Measurements from ENCODE around the gene SETD4.

The SETD4 gene

DNA sequence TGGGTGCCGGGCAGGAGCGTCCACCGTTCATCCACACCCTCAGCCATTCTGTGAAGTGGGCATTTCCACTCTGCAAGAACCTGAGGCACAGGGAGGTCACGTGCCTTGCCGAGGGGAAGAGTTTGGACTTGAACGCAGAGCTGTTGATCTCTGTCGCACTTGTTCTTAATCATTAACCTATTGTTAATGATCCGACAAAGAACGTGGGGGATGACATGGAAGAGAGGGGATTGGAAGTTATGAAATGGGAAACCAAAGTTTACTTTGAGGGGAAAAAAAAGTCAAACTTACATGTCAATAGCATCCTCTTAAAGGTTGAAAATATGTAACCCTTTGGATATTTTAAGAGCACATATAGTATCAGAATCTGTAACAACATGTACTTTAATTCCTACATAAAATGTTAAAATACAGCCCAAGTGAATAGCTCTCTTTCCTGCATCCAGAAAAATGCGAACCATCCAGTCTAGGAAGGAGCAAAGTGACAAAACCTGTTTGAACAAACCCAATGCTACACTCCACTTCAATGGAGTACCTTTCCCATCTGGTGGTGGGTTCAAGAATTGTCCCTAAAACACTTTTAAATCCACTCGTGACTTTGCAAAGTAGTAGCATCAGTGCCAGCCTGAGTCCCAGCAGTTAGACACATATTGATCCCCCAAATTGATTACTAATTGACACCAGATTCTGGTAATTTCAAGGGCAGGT is 75.5 kb downstream of the SETD4 start:
- TF ChIP-seq ZBTB7A (IDR thresholded peaks at IDR 0.05; ENCODE audit: low read depth) (no peak), TCF12 (IDR thresholded peaks at IDR 0.05; ENCODE audit: low read depth) (no peak), EP300 (IDR thresholded peaks at IDR 0.05; ENCODE audit: borderline replicate concordance) (no peak), CREB1 (IDR thresholded peaks at IDR 0.05; ENCODE audit: low read depth) (no peak), NFIC (IDR thresholded peaks at IDR 0.05) (no peak), FOXM1 (IDR thresholded peaks at IDR 0.05; ENCODE audit: borderline replicate concordance, low read depth) (no peak), TAF1 (IDR thresholded peaks at IDR 0.05; ENCODE audit: low read depth) (no peak)
- TF ChIP-seq, protein P1, sequence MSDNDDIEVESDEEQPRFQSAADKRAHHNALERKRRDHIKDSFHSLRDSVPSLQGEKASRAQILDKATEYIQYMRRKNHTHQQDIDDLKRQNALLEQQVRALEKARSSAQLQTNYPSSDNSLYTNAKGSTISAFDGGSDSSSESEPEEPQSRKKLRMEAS (IDR thresholded peaks at IDR 0.05), result no peak
- TF ChIP-seq, protein P2, sequence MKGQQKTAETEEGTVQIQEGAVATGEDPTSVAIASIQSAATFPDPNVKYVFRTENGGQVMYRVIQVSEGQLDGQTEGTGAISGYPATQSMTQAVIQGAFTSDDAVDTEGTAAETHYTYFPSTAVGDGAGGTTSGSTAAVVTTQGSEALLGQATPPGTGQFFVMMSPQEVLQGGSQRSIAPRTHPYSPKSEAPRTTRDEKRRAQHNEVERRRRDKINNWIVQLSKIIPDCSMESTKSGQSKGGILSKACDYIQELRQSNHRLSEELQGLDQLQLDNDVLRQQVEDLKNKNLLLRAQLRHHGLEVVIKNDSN (IDR thresholded peaks at IDR 0.05), result no peak

Data from Ishikawa (cell line).